ENCODE data around the gene OR51L1.

Gene OR51L1

DNA sequence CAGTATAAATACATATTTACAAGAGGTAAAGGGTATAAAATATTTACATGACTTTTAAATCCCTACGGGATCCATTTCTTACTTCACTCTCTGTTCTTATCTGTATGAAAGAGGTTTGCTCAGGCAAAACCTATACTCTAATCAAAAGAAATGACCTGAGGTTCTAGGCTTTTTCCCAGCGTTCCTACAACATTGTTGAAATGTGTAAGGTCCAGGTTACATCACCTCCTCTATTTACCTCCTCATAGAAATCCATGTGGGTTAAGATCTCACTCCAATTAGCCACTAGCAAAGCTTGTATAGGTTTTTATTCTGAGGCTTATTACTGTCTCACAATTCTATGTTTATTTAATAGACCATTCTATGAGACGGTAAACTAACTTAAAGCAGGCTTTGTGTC is 12.0 kb upstream of the OR51L1 start:
- TF ChIP-seq, protein P1, sequence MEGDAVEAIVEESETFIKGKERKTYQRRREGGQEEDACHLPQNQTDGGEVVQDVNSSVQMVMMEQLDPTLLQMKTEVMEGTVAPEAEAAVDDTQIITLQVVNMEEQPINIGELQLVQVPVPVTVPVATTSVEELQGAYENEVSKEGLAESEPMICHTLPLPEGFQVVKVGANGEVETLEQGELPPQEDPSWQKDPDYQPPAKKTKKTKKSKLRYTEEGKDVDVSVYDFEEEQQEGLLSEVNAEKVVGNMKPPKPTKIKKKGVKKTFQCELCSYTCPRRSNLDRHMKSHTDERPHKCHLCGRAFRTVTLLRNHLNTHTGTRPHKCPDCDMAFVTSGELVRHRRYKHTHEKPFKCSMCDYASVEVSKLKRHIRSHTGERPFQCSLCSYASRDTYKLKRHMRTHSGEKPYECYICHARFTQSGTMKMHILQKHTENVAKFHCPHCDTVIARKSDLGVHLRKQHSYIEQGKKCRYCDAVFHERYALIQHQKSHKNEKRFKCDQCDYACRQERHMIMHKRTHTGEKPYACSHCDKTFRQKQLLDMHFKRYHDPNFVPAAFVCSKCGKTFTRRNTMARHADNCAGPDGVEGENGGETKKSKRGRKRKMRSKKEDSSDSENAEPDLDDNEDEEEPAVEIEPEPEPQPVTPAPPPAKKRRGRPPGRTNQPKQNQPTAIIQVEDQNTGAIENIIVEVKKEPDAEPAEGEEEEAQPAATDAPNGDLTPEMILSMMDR (IDR thresholded peaks at IDR 0.05; ENCODE audit: extremely low read depth, missing control alignments), result no peak

DNA sequence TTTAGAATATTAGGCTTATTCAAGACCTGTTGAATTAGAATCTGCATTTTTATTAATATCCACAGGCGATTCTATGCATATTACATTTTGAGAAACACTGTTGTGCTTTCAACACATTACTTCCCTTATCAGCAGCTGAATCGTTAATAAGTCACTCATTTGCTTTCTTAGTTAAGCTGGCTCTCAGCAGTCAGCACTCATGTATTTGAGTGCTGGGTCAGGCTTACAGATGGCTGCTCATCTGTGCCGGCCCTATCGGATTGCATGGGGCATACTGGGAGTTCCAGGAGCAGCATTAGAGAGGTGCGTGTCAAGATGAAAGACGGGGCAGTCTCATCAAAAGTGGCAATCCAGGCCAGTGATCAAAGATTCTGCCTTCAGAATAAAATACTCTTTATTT is 10.8 kb upstream of the OR51L1 start:
- DNase-seq (ENCODE audit: low spot score), result no peak
- TF ChIP-seq, protein P1 (IDR thresholded peaks at IDR 0.05; ENCODE audit: extremely low read depth, missing control alignments), result no peak

More for the DNA sequence above, 12.0 kb upstream of the OR51L1 start:
- no peak for DNase-seq (ENCODE audit: low spot score)

DNA sequence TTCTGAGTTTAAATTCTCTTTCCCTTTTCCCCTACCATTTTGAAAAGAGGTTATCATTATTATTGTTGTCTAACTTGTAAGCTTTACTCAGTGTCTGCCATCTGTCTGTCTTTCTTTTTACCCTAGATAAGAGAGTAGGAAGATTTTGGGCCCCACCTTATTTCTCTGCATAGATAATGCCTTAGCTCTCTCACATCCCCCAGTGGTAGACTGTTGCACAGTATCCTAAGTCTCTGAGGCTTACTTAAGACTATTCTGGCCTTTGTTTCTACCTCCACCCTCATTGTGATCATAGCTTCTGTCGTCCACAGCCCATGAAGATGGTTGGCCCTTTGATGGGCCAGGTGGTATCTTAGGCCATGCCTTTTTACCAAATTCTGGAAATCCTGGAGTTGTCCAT is 3.6 kb upstream of the OR51L1 start:
- TF ChIP-seq, protein P1 (IDR thresholded peaks at IDR 0.05; ENCODE audit: extremely low read depth, missing control alignments), result peak; percentile 4
- no peak for DNase-seq (ENCODE audit: low spot score)

DNA sequence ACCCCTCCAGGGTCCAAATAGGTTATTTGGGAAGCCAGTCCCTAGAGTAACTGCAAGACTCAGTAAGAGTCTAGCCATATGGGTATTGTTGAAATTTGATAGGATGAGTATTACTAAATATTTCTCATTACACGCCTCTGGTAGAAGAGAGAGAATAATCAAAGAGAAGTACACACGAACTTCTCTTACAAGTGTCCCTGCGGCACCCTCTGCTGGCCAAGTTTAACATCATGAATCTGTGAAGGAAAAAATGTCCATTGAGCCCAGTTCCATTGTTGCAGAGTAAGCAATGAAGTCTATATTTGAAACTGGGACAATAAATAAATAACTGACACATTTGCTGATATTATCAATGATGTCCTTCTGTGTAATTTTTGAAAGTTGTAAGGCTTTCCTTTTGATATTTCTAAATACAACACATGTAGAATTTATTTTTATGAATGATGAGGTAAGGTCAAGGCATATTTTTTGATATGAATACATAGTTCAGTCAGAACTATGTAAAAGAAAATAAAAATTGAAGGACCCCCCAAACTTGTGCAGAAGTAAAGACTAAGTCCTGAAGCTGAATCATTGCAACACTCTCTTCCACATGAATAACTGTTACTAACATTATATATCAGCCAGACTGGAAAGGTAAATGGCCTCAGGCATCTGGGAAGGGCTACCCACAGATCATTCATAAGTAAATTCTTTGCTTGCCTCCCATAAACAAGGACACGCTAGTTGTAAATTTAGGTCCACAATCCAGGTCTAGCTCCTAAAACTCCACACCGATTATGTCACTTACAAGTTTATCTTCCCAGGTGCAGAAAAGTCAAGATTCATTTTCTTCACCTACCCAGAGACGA is 10.0 kb downstream of the OR51L1 start:
- peak; percentile 18 for DNase-seq (ENCODE audit: low spot score)

DNA sequence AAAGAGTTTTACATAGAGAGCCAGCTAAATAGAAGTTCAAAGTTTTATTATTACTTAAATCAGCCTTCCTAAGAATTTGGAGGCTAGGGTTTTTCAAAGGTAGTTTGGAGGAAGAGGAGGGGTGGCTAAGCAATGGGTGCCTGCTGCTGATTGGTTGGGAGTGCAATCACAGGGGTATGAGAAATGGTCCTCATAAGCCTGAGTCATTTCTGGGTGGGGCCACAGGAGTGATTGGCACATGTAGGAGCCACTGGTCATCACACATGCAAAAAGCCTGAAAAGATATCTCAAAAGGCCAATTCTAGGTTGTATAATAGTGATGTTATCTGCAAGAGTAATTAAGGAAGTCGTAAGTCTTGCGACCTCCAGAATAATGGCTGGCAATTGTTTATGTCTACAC is 12.9 kb downstream of the OR51L1 start:
- TF ChIP-seq, protein P1 (IDR thresholded peaks at IDR 0.05; ENCODE audit: extremely low read depth, missing control alignments), result no peak
- DNase-seq (ENCODE audit: low spot score), result no peak

More for the DNA sequence above, 10.0 kb downstream of the OR51L1 start:
- TF ChIP-seq, protein P1 (IDR thresholded peaks at IDR 0.05; ENCODE audit: extremely low read depth, missing control alignments), result peak; percentile 23

DNA sequence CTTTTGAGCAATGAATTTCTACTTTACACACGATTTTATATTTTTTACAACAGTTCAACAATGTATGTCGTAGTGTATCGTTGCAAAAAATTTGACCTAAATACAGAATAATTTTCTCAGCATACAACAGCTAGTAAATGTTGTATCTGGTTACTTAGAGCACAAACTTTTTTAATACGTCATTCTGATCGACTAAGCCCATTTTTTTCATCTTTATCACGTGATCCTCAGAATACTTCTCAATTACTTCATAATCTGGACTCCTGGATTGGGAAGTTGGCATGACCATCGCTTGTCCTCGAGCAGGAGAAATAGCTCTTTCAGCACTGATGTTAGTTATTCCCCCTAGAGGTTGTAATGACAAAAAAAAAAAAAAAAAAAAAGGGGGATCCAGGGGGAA is 16.6 kb downstream of the OR51L1 start:
- DNase-seq (ENCODE audit: low spot score), result no peak
- TF ChIP-seq, protein P1 (IDR thresholded peaks at IDR 0.05; ENCODE audit: extremely low read depth, missing control alignments), result no peak

DNA sequence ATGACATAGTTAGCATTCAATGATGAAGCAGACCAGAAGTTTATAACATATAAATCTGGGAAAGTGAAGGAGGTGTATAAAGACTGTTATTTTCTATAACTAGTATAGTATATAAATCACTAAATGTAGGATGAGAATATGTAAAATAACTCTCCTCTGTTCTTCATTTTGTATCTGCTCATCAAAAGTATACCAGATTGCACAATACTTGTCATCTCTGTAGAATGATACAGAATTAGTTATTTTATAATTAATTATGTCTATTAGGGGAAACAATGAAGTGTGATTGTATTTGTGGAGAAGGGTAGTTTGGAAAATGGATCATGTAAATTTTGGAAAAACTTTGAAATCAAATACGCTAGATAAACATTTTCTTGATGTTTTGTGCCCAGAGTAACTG is 18.4 kb downstream of the OR51L1 start:
- TF ChIP-seq, protein P1 (IDR thresholded peaks at IDR 0.05; ENCODE audit: extremely low read depth, missing control alignments), result no peak
- no peak for DNase-seq (ENCODE audit: low spot score)

All from GM20000 (cell line).